H9 (cell line): ENCODE measurements around the gene RTTN. TPM values are rescaled to one million over a fixed set of nuclear protein-coding genes. Genes with fewer than 3 reads are reported as not detected.
"Not testable (repeated sequence)": the region's sequence is repeated elsewhere in the genome, so short reads cannot be mapped to it uniquely, and the experiment has no call there.

ENCODE experiments used
- DNase-seq: peaks from one replicate; pipeline ENCODE4 v3.0.0-alpha.2; 2017
- H2AFZ ChIP-seq: one replicate; pipeline ENCODE4 v1.6.1; 2013; ENCODE audit warnings: mild to moderate bottlenecking, low read length, control low read depth, moderate library complexity
- H2AK5ac ChIP-seq: 2 replicates; pipeline ENCODE4 v1.6.1; 2013; ENCODE audit warnings: low read length, control low read depth, mixed read lengths; ENCODE audit not compliant: insufficient read length
- H2BK120ac ChIP-seq: one replicate; pipeline ENCODE4 v1.6.1; 2013; ENCODE audit warnings: low read depth, mild to moderate bottlenecking, low read length, control low read depth, inconsistent platforms; ENCODE audit not compliant: poor library complexity, severe bottlenecking
- H2BK12ac ChIP-seq: 2 replicates; pipeline ENCODE4 v1.6.1; 2013; ENCODE audit warnings: low read length, control low read depth, mixed read lengths, low read depth; ENCODE audit not compliant: insufficient read length
- H2BK15ac ChIP-seq: 2 replicates; pipeline ENCODE4 v1.6.1; 2013; ENCODE audit warnings: low read depth, low read length, control low read depth
- H2BK20ac ChIP-seq: one replicate; pipeline ENCODE4 v1.6.1; 2013; ENCODE audit warnings: low read depth, mild to moderate bottlenecking, low read length, control low read depth, inconsistent platforms; ENCODE audit not compliant: poor library complexity, severe bottlenecking
- H2BK5ac ChIP-seq: 2 replicates; pipeline ENCODE4 v1.6.1; 2013; ENCODE audit warnings: low read length, control low read depth, mixed read lengths; ENCODE audit not compliant: insufficient read length
- H3K14ac ChIP-seq: 2 replicates; pipeline ENCODE4 v1.6.1; 2013; ENCODE audit warnings: low read length, control low read depth; ENCODE audit not compliant: insufficient read depth
- H3K18ac ChIP-seq: 2 replicates; pipeline ENCODE4 v1.6.1; 2013; ENCODE audit warnings: low read depth, mild to moderate bottlenecking, mixed read lengths, low read length, control low read depth; ENCODE audit not compliant: insufficient read length
- H3K23ac ChIP-seq: 2 replicates; pipeline ENCODE4 v1.6.1; 2013; ENCODE audit warnings: low read length, control low read depth, mixed read lengths, low read depth; ENCODE audit not compliant: insufficient read length
- H3K23me2 ChIP-seq: 2 replicates; pipeline ENCODE4 v1.6.1; 2013; ENCODE audit warnings: low read depth, mild to moderate bottlenecking, mixed read lengths, low read length, control low read depth; ENCODE audit not compliant: insufficient read length, poor library complexity, severe bottlenecking
- H3K27ac ChIP-seq: 2 replicates; pipeline ENCODE4 v1.5.1; 2013; ENCODE audit warnings: low read length, control low read depth, mixed read lengths, low read depth; ENCODE audit not compliant: insufficient read length
- H3K27me3 ChIP-seq: 2 replicates; pipeline ENCODE4 v1.6.1; 2013; ENCODE audit warnings: low read length, control low read depth, inconsistent platforms; ENCODE audit not compliant: insufficient read depth
- H3K4ac ChIP-seq: 2 replicates; pipeline ENCODE4 v1.6.1; 2013; ENCODE audit warnings: low read depth, mild to moderate bottlenecking, control low read depth, inconsistent platforms, low read length, moderate library complexity
- H3K4me1 ChIP-seq: 2 replicates; pipeline ENCODE4 v1.6.1; 2013; ENCODE audit warnings: low read length, control low read depth, inconsistent platforms; ENCODE audit not compliant: insufficient read depth
- H3K4me2 ChIP-seq: 2 replicates; pipeline ENCODE4 v1.6.1; 2013; ENCODE audit warnings: low read length, control low read depth, mixed read lengths; ENCODE audit not compliant: insufficient read length, insufficient read depth
- H3K56ac ChIP-seq: 2 replicates; pipeline ENCODE4 v1.6.1; 2013; ENCODE audit warnings: low read depth, mild to moderate bottlenecking, mixed read lengths, low read length, control low read depth; ENCODE audit not compliant: insufficient read length
- H3K79me1 ChIP-seq: 2 replicates; pipeline ENCODE4 v1.6.1; 2013; ENCODE audit warnings: low read depth, mild to moderate bottlenecking, moderate library complexity, low read length, control low read depth, inconsistent platforms; ENCODE audit not compliant: insufficient read depth, poor library complexity, severe bottlenecking
- H3K79me2 ChIP-seq: 2 replicates; pipeline ENCODE4 v1.6.1; 2013; ENCODE audit warnings: low read length, control low read depth, inconsistent platforms; ENCODE audit not compliant: insufficient read depth
- H3K9ac ChIP-seq: 2 replicates; pipeline ENCODE4 v1.6.1; 2013; ENCODE audit warnings: low read length, control low read depth, mixed read lengths; ENCODE audit not compliant: insufficient read length; ENCODE audit errors: extremely low read depth
- H3K9me3 ChIP-seq: one replicate; pipeline ENCODE4 v1.6.1; 2013; ENCODE audit warnings: low read depth, low read length, inconsistent platforms; ENCODE audit not compliant: control insufficient read depth
- H3T11ph ChIP-seq: one replicate; pipeline ENCODE4 v1.6.1; 2013; ENCODE audit warnings: mild to moderate bottlenecking, low read length, control low read depth, inconsistent platforms
- H4K20me1 ChIP-seq: one replicate; pipeline ENCODE4 v1.6.1; 2013; ENCODE audit not compliant: control insufficient read depth, insufficient read length, insufficient read depth
- H4K5ac ChIP-seq: 2 replicates; pipeline ENCODE4 v1.6.1; 2013; ENCODE audit warnings: low read depth, mild to moderate bottlenecking, mixed read lengths, low read length, control low read depth; ENCODE audit not compliant: insufficient read length
- H4K8ac ChIP-seq: replicated peaks from 2 replicates; pipeline ENCODE4 v1.6.1; 2013; ENCODE audit warnings: low read length, control low read depth, mixed read lengths, low read depth; ENCODE audit not compliant: insufficient read length
- H4K91ac ChIP-seq: 2 replicates; pipeline ENCODE4 v1.6.1; 2013; ENCODE audit warnings: low read depth, mild to moderate bottlenecking, moderate library complexity, mixed read lengths, low read length, control low read depth; ENCODE audit not compliant: insufficient read length
- H3K27ac Mint-ChIP-seq, 3 experiments: 2 replicates in 2 of 3; 3 replicates in 1 of 3; pipeline ENCODE4 v1.8.0; 2020 to 2021; ENCODE audit warnings: mixed read lengths in 3 of 3, mild to moderate bottlenecking in 1 of 3, moderate library complexity in 1 of 3
- H3K27me3 Mint-ChIP-seq: 2 replicates; pipeline ENCODE4 v1.8.0; 2021; ENCODE audit warnings: low read depth, mild to moderate bottlenecking, moderate library complexity, mixed read lengths
- H3K36me3 Mint-ChIP-seq, 3 experiments: 2 replicates in 2 of 3; 3 replicates in 1 of 3; pipeline ENCODE4 v1.8.0; 2020 to 2021; ENCODE audit warnings: low read depth in 3 of 3, mixed read lengths in 3 of 3; ENCODE audit not compliant: insufficient read depth in 1 of 3
- H3K4me1 Mint-ChIP-seq, 2 experiments: 2 replicates each; pipeline ENCODE4 v1.8.0; 2020; ENCODE audit warnings: mixed read lengths in 2 of 2
- H3K4me3 Mint-ChIP-seq, 2 experiments: 2 replicates in 1 of 2; 3 replicates in 1 of 2; pipeline ENCODE4 v1.8.0; 2020 to 2021; ENCODE audit warnings: mild to moderate bottlenecking in 2 of 2, mixed read lengths in 2 of 2, moderate library complexity in 1 of 2
- H3K9me3 Mint-ChIP-seq, 2 experiments: 2 replicates in 1 of 2; 3 replicates in 1 of 2; pipeline ENCODE4 v1.8.0; 2020; ENCODE audit warnings: mild to moderate bottlenecking in 2 of 2, mixed read lengths in 2 of 2, moderate library complexity in 1 of 2
- WGBS: extraction: QIAGEN DNeasy Blood & Tissue Kit; methylation state at CpG from one replicate; pipeline ENCODE4 v1.1.7; 2013; ENCODE audit warnings: missing lambda C conversion rate, low lambda C conversion rate, mixed read lengths; ENCODE audit not compliant: insufficient read length; ENCODE audit errors: extremely low coverage; 5-methylcytosine and 5-hydroxymethylcytosine counted together
- total RNA-seq: library from RNA; stranded (reverse); gene quantifications from 2 replicates; pipeline ENCODE4 v1.2.1, GENCODE V29; 2021
- TF ChIP-seq, protein P1 (sequence below): fragments of 200-600 bp; sonication (generic); conservative IDR thresholded peaks from 3 replicates; pipeline ENCODE4 v1.8.0; 2021; ENCODE audit warnings: antibody characterized with exemption, mild to moderate bottlenecking

Gene RTTN
- total RNA-seq, 1 experiment from 2014 or later: 17.6 TPM

GRCh38 chr18:70107091-70107490 is 98.4 kb downstream of the RTTN start:
- Mint-ChIP-seq H3K36me3 (peaks cover 40 to 64% (median 45%) of the 10 kb centered on the region in 3 experiments), H3K4me3 (no peak overlapping the region), H3K27ac (no peak overlapping the region), H3K27me3 (no peaks in the 10 kb centered on the region), H3K4me1 (no peaks in the 10 kb centered on the region), H3K9me3 (peaks cover 26 to 31% of the 10 kb centered on the region in 2 experiments)
- Histone ChIP-seq H2BK120ac (no peak overlapping the region), H3K23me2 (no peaks in the 10 kb centered on the region), H4K8ac (no peak overlapping the region), H4K20me1 (no peaks in the 10 kb centered on the region), H3K79me2 (no peaks in the 10 kb centered on the region), H2BK12ac (no peak overlapping the region), H3K27me3 (no peaks in the 10 kb centered on the region), H3K4me2 (no peak overlapping the region), H3K27ac (no peak overlapping the region), H3K23ac (no peak overlapping the region), H3K14ac (no peak overlapping the region), H3K4ac (no peak overlapping the region), H3K18ac (no peak overlapping the region), H2AK5ac (no peak overlapping the region), H3T11ph (no peak overlapping the region), H3K4me1 (no peaks in the 10 kb centered on the region), H2BK20ac (no peak overlapping the region), H3K9ac (no peak overlapping the region), H3K56ac (no peak overlapping the region), H2BK5ac (no peak overlapping the region), H2AFZ (no peak overlapping the region), H3K79me1 (no peaks in the 10 kb centered on the region), H3K9me3 (no peaks in the 10 kb centered on the region), H2BK15ac (no peak overlapping the region), H4K5ac (no peak overlapping the region), H4K91ac (no peak overlapping the region)
- DNase-seq: no peak
- TF ChIP-seq, protein P1, sequence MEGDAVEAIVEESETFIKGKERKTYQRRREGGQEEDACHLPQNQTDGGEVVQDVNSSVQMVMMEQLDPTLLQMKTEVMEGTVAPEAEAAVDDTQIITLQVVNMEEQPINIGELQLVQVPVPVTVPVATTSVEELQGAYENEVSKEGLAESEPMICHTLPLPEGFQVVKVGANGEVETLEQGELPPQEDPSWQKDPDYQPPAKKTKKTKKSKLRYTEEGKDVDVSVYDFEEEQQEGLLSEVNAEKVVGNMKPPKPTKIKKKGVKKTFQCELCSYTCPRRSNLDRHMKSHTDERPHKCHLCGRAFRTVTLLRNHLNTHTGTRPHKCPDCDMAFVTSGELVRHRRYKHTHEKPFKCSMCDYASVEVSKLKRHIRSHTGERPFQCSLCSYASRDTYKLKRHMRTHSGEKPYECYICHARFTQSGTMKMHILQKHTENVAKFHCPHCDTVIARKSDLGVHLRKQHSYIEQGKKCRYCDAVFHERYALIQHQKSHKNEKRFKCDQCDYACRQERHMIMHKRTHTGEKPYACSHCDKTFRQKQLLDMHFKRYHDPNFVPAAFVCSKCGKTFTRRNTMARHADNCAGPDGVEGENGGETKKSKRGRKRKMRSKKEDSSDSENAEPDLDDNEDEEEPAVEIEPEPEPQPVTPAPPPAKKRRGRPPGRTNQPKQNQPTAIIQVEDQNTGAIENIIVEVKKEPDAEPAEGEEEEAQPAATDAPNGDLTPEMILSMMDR: no peak
- WGBS: no CpG with 5 or more reads among the region's 6 CpGs

DNA sequence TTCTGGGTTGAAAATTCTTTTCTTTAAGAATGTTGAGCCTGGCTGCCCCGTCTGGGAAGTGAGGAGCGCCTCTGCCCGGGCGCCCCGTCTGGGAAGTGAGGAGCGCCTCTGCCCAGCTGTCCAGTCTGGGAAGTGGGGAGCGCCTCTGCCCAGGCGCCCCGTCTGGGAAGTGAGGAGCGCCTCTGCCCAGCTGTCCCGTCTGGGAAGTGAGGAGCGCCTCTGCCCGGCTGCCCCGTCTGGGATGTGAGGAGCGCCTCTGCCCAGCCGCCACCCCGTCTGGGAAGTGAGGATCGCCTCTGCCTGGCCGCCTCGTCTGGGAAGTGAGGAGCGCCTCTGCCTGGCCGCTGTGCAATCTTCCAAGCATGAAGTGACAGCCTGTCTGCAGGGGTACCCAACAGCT is 102.6 kb downstream of the RTTN start:
- H3K27me3 ChIP-seq, H3K27ac ChIP-seq, H3K9me3 ChIP-seq, H2BK20ac ChIP-seq, H3K23ac ChIP-seq, H3K79me2 ChIP-seq, H3K56ac ChIP-seq, H4K91ac ChIP-seq, H3K4me3 Mint-ChIP-seq, H2BK15ac ChIP-seq, H4K5ac ChIP-seq, H4K8ac ChIP-seq, H3K27me3 Mint-ChIP-seq, H3K4me1 Mint-ChIP-seq, H4K20me1 ChIP-seq, H2BK120ac ChIP-seq, H3K18ac ChIP-seq, DNase-seq, H2AK5ac ChIP-seq, H3K27ac Mint-ChIP-seq, H3K9ac ChIP-seq, H3K4ac ChIP-seq, H3K23me2 ChIP-seq, H3K4me2 ChIP-seq, H2AFZ ChIP-seq, H2BK12ac ChIP-seq, H3K79me1 ChIP-seq, H3T11ph ChIP-seq, H2BK5ac ChIP-seq, H3K4me1 ChIP-seq, H3K14ac ChIP-seq: not testable (repeated sequence)
- no CpG with 5 or more reads among the region's 22 CpGs for WGBS
- H3K36me3 Mint-ChIP-seq: peaks cover 55 to 84% (median 73%) of the 10 kb centered on the region in 3 experiments
- peaks cover 60 to 65% of the 10 kb centered on the region in 2 experiments for H3K9me3 Mint-ChIP-seq
